AG04449 (cell line): ENCODE results near the gene TPSG1.
"Not testable (repeated sequence)": the region's sequence is repeated elsewhere in the genome, so short reads cannot be mapped to it uniquely, and the experiment has no call there.

ENCODE experiments used
- CTCF ChIA-PET: fragments of 350-600 bp; formaldehyde crosslinking; extraction: SDS; loops from one replicate; lab custom pipeline; 2021; ENCODE audit warnings: antibody characterized with exemption; lab: Yijun Ruan, JAX
- POLR2A ChIA-PET: fragments of 400-600, 350-600 bp; formaldehyde crosslinking; extraction: SDS; loops from one replicate; lab custom pipeline; 2020; ENCODE audit warnings: antibody characterized with exemption, inconsistent platforms; lab: Yijun Ruan, JAX
- DNase-seq: peaks from one replicate; pipeline ENCODE4 v3.0.0-alpha.2; 2010; ENCODE audit warnings: low read depth, low spot score
- H3K4me3 ChIP-seq: 2 replicates; pipeline ENCODE4 v1.5.1; 2011; ENCODE audit warnings: low read depth, mild to moderate bottlenecking, control low read depth, low read length
- TF ChIP-seq, protein P1 (sequence below): IDR thresholded peaks from one replicate; pipeline ENCODE4 v1.5.1; 2011; ENCODE audit warnings: mild to moderate bottlenecking, moderate library complexity, low read length, control low read depth, inconsistent platforms; ENCODE audit not compliant: insufficient read depth; ENCODE audit errors: missing control alignments

TPSG1 gene

DNA sequence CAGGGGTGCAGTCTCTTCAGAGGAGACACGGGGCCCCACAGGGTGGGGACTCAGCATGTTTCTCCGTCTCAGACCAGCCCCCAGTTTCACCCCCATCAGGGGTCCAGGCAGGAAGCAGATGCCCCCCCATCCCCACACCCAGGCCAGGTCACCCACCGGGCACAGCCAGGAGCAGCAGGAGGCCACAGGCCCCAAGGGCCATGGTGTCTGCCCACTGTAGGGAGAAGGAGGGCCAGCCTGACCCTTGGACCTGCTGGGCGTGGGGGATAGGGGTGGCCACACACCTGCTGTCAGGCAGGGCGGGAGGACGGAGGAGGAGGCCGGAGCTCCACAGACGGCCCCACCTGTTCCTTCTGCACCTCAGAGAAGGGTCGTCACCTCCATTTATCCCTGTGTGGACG, at the start of gene TPSG1:
Gene TPSG1 (minus strand): TSS at position 218 of the 401 bp plus-strand sequence. CDS start 16 bp downstream, at position 202.
- DNase-seq = no peak
- POLR2A ChIA-PET = no interaction called here
- TF ChIP-seq, protein P1, sequence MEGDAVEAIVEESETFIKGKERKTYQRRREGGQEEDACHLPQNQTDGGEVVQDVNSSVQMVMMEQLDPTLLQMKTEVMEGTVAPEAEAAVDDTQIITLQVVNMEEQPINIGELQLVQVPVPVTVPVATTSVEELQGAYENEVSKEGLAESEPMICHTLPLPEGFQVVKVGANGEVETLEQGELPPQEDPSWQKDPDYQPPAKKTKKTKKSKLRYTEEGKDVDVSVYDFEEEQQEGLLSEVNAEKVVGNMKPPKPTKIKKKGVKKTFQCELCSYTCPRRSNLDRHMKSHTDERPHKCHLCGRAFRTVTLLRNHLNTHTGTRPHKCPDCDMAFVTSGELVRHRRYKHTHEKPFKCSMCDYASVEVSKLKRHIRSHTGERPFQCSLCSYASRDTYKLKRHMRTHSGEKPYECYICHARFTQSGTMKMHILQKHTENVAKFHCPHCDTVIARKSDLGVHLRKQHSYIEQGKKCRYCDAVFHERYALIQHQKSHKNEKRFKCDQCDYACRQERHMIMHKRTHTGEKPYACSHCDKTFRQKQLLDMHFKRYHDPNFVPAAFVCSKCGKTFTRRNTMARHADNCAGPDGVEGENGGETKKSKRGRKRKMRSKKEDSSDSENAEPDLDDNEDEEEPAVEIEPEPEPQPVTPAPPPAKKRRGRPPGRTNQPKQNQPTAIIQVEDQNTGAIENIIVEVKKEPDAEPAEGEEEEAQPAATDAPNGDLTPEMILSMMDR = no peak
- H3K4me3 ChIP-seq = no peak within 1 kb of the TSS
- CTCF ChIA-PET = interaction anchor here (0.6 kb wide), 1 partner anchor 31 kb away, joined by 3 read pairs; no protein-coding TSS in a partner anchor

DNA sequence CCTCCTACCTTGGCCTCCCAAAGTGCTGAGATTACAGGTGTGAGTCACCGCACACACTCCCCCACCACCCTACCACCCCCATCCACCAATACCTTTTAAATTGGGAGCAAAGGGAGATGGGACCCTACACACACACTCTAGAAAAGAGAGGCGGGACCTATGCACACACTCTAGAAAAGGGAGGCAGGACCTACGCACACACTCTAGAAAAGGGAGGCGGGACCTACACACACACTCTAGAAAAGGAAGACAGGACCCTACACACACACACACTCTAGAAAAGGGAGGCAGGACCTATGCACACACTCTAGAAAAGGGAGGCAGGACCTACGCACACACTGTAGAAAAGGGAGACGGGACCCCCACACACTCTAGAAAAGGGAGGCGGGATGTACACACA, 49.7 kb upstream of the TPSG1 start:
- POLR2A ChIA-PET = no interaction called here

DNA sequence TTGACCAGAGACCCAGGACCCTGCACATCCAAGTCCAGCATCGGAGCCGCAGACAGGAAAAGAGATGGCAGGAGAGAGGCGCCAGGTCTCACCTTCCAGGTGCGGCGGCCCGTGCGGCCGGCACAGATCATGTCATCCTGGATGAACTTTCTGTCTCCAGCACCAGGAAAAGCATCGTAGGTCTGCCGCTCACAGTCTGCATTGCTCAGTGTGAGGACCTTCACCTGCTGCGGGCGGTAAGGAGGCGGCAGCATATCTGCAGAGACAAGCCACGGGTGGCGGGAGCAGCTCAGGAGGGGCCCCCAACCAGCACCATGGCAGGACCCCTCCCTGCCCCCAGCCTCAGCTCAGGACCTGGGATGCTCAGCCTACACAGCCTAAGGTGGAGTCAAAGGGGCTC, 48.7 kb upstream of the TPSG1 start:
- TF ChIP-seq, protein P1 = no peak
- DNase-seq = no peak
- ChIA-PET POLR2A (no interaction called here), CTCF (no interaction called here)
- H3K4me3 ChIP-seq = no peak overlapping the region

More for the DNA sequence above, 49.7 kb upstream of the TPSG1 start:
- no peak for DNase-seq
- H3K4me3 ChIP-seq = no peak overlapping the region
- CTCF ChIA-PET = no interaction called here
- TF ChIP-seq, protein P1 = no peak

DNA sequence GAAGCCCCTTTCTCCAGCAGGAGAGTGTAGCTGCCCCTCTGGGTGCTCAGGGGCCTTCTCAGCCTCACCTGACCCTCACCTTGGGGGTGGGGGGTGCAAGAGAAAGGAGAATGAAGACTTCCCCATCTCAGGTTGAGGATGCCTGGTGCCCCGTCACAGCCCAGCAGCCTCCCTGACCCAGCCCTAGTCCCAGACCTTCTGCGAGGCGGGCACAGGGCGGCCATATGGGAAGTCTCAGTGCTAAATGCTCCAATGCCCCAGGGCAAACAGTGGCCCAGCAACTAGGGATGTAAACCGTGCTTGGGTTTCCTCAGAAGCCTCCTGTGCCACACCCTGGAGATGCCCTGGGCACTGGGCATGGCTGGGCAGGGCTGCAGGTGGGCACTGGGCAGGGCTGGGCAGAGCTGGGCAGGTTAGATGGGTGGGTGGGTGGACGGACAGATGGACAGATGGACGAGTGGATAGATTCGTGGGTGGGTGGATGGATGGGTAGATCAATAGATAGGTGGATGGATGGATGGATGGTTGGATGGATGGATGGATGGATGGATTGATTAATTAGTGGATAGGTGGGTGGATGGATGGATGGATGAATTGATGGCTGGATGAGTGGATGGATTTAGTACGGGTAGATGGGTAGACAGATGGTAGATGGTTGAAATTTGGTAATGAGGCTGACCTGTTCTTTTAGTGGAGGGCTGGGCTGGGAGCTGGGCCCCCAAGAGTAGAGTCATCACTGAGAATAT, 47.6 kb upstream of the TPSG1 start:
- ChIA-PET CTCF (no interaction called here), POLR2A (no interaction called here)
- TF ChIP-seq, protein P1 = no peak
- no peak for DNase-seq
- no peak overlapping the region for H3K4me3 ChIP-seq

DNA sequence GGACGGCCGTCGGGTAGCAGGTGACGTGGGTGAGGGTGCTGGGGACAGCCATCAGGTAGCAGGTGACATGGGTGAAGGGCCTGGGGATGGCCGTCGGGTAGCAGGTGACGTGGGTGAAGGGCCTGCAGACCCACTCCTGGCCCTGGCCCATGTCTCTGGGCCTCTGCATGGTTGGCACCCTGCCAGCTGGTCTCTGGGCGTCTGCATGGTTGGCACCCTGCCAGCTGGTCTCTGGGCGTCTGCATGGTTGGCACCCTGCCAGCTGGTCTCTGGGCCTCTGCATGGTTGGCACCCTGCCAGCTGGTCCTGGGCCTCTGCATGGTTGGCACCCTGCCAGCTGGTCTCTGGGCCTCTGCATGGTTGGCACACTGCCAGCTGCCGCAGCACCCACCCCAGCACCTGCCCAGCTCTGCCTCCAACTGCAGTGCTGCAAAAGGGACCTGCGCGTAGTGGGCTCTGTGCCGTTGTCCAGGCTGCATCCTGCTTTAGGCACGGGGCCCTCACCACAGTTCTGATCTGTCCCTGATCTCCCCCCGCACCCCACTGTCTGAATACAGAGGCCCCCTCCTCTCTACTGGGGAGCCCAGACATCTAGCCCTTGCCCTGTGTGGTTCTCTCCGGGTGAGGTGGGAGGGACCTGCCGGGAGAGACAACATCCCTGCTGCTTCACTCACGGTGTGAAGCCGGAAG, 46.8 kb upstream of the TPSG1 start:
- CTCF ChIA-PET, H3K4me3 ChIP-seq, POLR2A ChIA-PET, DNase-seq: not testable (repeated sequence)

DNA sequence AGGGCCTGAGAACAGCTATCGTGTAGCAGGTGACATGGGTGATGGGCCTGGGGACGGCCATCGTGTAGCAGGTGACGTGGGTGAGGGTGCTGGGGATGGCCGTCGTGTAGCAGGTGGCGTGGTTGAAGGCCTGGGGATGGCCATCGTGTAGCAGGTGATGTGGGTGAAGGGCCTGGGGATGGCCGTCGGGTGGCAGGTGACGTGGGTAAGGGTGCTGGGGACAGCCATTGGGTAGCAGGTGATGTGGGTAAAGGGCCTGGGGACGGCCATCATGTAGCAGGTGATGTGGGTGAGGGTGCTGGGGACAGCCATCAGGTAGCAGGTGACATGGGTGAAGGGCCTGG, 46.3 kb upstream of the TPSG1 start:
- no peak for DNase-seq
- ChIA-PET CTCF (no interaction called here), POLR2A (no interaction called here)
- TF ChIP-seq, protein P1 = no peak
- no peak overlapping the region for H3K4me3 ChIP-seq

DNA sequence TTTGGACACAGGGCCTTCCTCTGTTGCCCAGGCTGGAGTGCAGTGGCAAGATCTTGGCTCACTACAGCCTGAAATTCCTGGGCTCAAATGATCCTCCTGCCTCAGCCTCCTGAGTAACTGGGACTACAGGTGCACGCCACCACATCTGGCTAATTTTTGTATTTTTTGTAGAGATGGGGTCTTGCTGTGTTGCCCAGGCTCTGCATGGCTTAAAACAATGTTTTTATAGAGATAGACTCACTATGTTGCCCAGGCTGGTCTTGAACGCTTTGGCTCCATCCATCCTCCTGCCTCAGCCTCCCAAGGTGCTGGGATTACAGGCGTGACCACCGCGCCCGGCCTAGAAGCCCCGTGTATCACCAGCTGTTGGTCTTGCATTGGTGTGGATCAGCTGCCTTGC, 44.4 kb upstream of the TPSG1 start:
- CTCF ChIA-PET = interaction anchor here (1.5 kb wide), 1 partner anchor 30 kb away, joined by 4 read pairs; no protein-coding TSS in a partner anchor

More for the DNA sequence above, 44.4 kb upstream of the TPSG1 start:
- POLR2A ChIA-PET, H3K4me3 ChIP-seq, DNase-seq: not testable (repeated sequence)
